Left hindlimb (tissue), 1 donor: ENCODE data around the gene CRHR2.
"Not testable (repeated sequence)": the region's sequence is repeated elsewhere in the genome, so short reads cannot be mapped to it uniquely, and the experiment has no call there.

Source experiments
- DNase-seq: peaks from one replicate; pipeline ENCODE4 v3.0.0-alpha.2; 2018

The CRHR2 gene

GRCh38 chr7:30682212-30683083, at the start of gene CRHR2:
TSS of gene CRHR2 (minus strand) at chr7:30682456. CDS start at chr7:30682280, 176 bp downstream.
- no peak for DNase-seq

- no peak for DNase-seq
Observed at GRCh38 chr7:30731581-30731980, 49.3 kb upstream of the CRHR2 start.

GRCh38 chr7:30730996-30731395, 48.7 kb upstream of the CRHR2 start:
- DNase-seq, result no peak

GRCh38 chr7:30730097-30730496, 47.8 kb upstream of the CRHR2 start:
- DNase-seq, result no peak

- no peak for DNase-seq
Observed at GRCh38 chr7:30729642-30730041, 47.4 kb upstream of the CRHR2 start.

GRCh38 chr7:30728591-30729100, 46.4 kb upstream of the CRHR2 start:
- no peak for DNase-seq

GRCh38 chr7:30727061-30727945, 45.0 kb upstream of the CRHR2 start:
- DNase-seq, result no peak

GRCh38 chr7:30726296-30727006, 44.2 kb upstream of the CRHR2 start:
- no peak for DNase-seq

- DNase-seq, result no peak
Observed at GRCh38 chr7:30723776-30724175, 41.5 kb upstream of the CRHR2 start.

- no peak for DNase-seq
Observed at GRCh38 chr7:30722671-30723070, 40.4 kb upstream of the CRHR2 start.

- DNase-seq, result no peak
Observed at GRCh38 chr7:30722187-30722586, 39.9 kb upstream of the CRHR2 start.

GRCh38 chr7:30721211-30721610, 39.0 kb upstream of the CRHR2 start:
- DNase-seq, result no peak

GRCh38 chr7:30719434-30719833, 37.2 kb upstream of the CRHR2 start:
- not testable (repeated sequence) for DNase-seq

- no peak for DNase-seq
Observed at GRCh38 chr7:30717181-30717580, 34.9 kb upstream of the CRHR2 start.

- no peak for DNase-seq
Observed at GRCh38 chr7:30714129-30714528, 31.9 kb upstream of the CRHR2 start.

GRCh38 chr7:30713392-30713791, 31.1 kb upstream of the CRHR2 start:
- DNase-seq, result no peak

- no peak for DNase-seq
Observed at GRCh38 chr7:30710669-30711068, 28.4 kb upstream of the CRHR2 start.

- no peak for DNase-seq
Observed at GRCh38 chr7:30709549-30709948, 27.3 kb upstream of the CRHR2 start.

GRCh38 chr7:30708983-30709382, 26.7 kb upstream of the CRHR2 start:
- DNase-seq, result no peak

GRCh38 chr7:30708412-30708811, 26.2 kb upstream of the CRHR2 start:
- DNase-seq, result no peak

- no peak for DNase-seq
Observed at GRCh38 chr7:30707391-30708357, 25.4 kb upstream of the CRHR2 start.

GRCh38 chr7:30706908-30707307, 24.7 kb upstream of the CRHR2 start:
- DNase-seq, result no peak
